B cell (primary cell): ENCODE data around the gene CRMP1. TPM values are rescaled to one million over a fixed set of nuclear protein-coding genes. Genes with fewer than 3 reads are reported as not detected.

Experiments used
- ATAC-seq: fragments of 200-7000 bp; cut with Tn5 transposase; one replicate; pipeline ENCODE4 v1.10.0; 2021; ENCODE audit warnings: low read depth, mild to moderate bottlenecking, moderate number of reproducible peaks, moderate library complexity
- CTCF ChIA-PET: fragments of 350-600 bp; sonication (Branson Sonifier 250); formaldehyde crosslinking; loops from one replicate; lab custom pipeline; 2021; ENCODE audit warnings: antibody characterized with exemption, inconsistent platforms; lab: Charles Lee
- POLR2A ChIA-PET: fragments of 350-600 bp; sonication (Branson Sonifier 250); formaldehyde crosslinking; loops from one replicate; lab custom pipeline; 2021; ENCODE audit warnings: antibody characterized with exemption; lab: Charles Lee
- DNase-seq: peaks from one replicate; pipeline ENCODE4 v3.0.0; 2013
- H2AFZ ChIP-seq: 2 replicates; pipeline ENCODE4 v1.6.1; 2012; ENCODE audit warnings: mild to moderate bottlenecking, low read depth, low read length; ENCODE audit not compliant: insufficient read depth, poor library complexity, severe bottlenecking
- H3K27ac ChIP-seq, 2 donors: 1 replicate in 1 of 2; 2 replicates in 1 of 2; pipeline ENCODE4 v1.5.1; 2012 to 2013; ENCODE audit warnings: low read length in 2 of 2, mild to moderate bottlenecking in 2 of 2, moderate library complexity in 1 of 2
- H3K27me3 ChIP-seq, 4 experiments: fragments of 200-600 bp in 1 of 4; sonication (generic) in 1 of 4; replicated peaks in 1 of 4; 1 replicate in 2 of 4; 2 replicates in 2 of 4; pipeline versions ENCODE4 v1.6.1 to v1.7.0; 2013 to 2016; ENCODE audit warnings: low read length in 3 of 4, mild to moderate bottlenecking in 2 of 4, mixed read lengths in 1 of 4, moderate library complexity in 1 of 4; ENCODE audit not compliant: insufficient read depth in 4 of 4, control insufficient read depth in 3 of 4; ENCODE audit errors: control extremely low read depth in 1 of 4
- H3K36me3 ChIP-seq, 2 experiments: replicated peaks in 1 of 2; 1 replicate in 1 of 2; 2 replicates in 1 of 2; pipeline versions ENCODE4 v1.6.1 to v1.7.1; 2013; ENCODE audit warnings: low read length in 1 of 2; ENCODE audit not compliant: insufficient read depth in 2 of 2, control insufficient read depth in 1 of 2; ENCODE audit errors: control extremely low read depth in 1 of 2, extremely low read depth in 1 of 2
- H3K4me1 ChIP-seq, 2 donors: fragments of 200-600 bp in 1 of 2; sonication (generic) in 1 of 2; 1 replicate in 1 of 2; 2 replicates in 1 of 2; pipeline versions ENCODE4 v1.5.1 to v1.6.1; 2013 to 2017; ENCODE audit warnings: low read length in 2 of 2; ENCODE audit not compliant: control insufficient read depth in 2 of 2, insufficient read depth in 2 of 2
- H3K4me2 ChIP-seq: replicated peaks from 2 replicates; pipeline ENCODE3; 2012; ENCODE audit warnings: mild to moderate bottlenecking, low read depth, low read length; ENCODE audit not compliant: poor library complexity, severe bottlenecking
- H3K4me3 ChIP-seq, 5 experiments: fragments of 200-600 bp in 1 of 5; sonication (generic) in 1 of 5; 1 replicate in 3 of 5; 2 replicates in 2 of 5; pipeline versions ENCODE4 v1.5.1 to v1.7.0; 2011 to 2016; ENCODE audit warnings: low read length in 4 of 5, mild to moderate bottlenecking in 4 of 5, low read depth in 2 of 5, control low read depth in 1 of 5, moderate library complexity in 1 of 5; ENCODE audit not compliant: insufficient read depth in 1 of 5; ENCODE audit errors: control extremely low read depth in 1 of 5, extremely low read depth in 1 of 5
- H3K79me2 ChIP-seq: fragments of 200-600 bp; sonication (generic); one replicate; pipeline ENCODE4 v1.6.0; 2016; ENCODE audit warnings: low read length; ENCODE audit not compliant: control insufficient read depth, insufficient read depth
- H3K9ac ChIP-seq: fragments of 200-600 bp; sonication (generic); 2 replicates; pipeline ENCODE4 v1.6.1; 2017; ENCODE audit warnings: mild to moderate bottlenecking, low read length, moderate library complexity
- H3K9me3 ChIP-seq, 3 donors: one replicate each; pipeline versions ENCODE4 v1.6.1 to v1.7.1; 2013; ENCODE audit warnings: low read length in 2 of 3; ENCODE audit not compliant: control insufficient read depth in 2 of 3, insufficient read depth in 1 of 3; ENCODE audit errors: control extremely low read depth in 1 of 3
- H4K20me1 ChIP-seq: 2 replicates; pipeline ENCODE4 v1.6.0; 2012; ENCODE audit warnings: mild to moderate bottlenecking, low read length; ENCODE audit not compliant: insufficient read depth, control insufficient read depth, poor library complexity, severe bottlenecking
- H3K27ac Mint-ChIP-seq: one replicate; pipeline ENCODE4 v1.8.0; 2021; ENCODE audit warnings: mixed read lengths
- H3K27me3 Mint-ChIP-seq: one replicate; pipeline ENCODE4 v1.8.0; 2021; ENCODE audit warnings: mixed read lengths
- H3K4me1 Mint-ChIP-seq: one replicate; pipeline ENCODE4 v1.8.0; 2021; ENCODE audit warnings: mixed read lengths
- H3K4me3 Mint-ChIP-seq: one replicate; pipeline ENCODE4 v1.8.0; 2021; ENCODE audit warnings: mixed read lengths
- H3K9me3 Mint-ChIP-seq: one replicate; pipeline ENCODE4 v1.8.0; 2022; ENCODE audit warnings: mixed read lengths; ENCODE audit not compliant: insufficient read depth
- EZH2 ChIP-seq: IDR thresholded peaks from 2 replicates; pipeline ENCODE4 v1.6.1; 2012; ENCODE audit warnings: borderline replicate concordance, low read depth, mild to moderate bottlenecking, moderate library complexity, low read length; ENCODE audit not compliant: insufficient read depth, poor library complexity, severe bottlenecking
- WGBS: methylation state at CpG from one replicate; pipeline ENCODE4 v1.1.5; 2013; ENCODE audit warnings: missing lambda C conversion rate; ENCODE audit not compliant: insufficient coverage; 5-methylcytosine and 5-hydroxymethylcytosine counted together
- intact Hi-C: fragments of 100-400 bp; cut with micrococcal nuclease; formaldehyde crosslinking; loops from one replicate; pipeline ENCODE4 v1.10.0; 2022
- polyA plus RNA-seq: library from polyadenylated mRNA; depleted of rRNA; stranded (reverse); fragments of >200 nt; gene quantifications from 2 replicates; pipeline ENCODE4 v1.2.3, GENCODE V29; 2012
- total RNA-seq, 2 donors: library from RNA; stranded (reverse); fragments of 120-200 nt in 1 of 2; gene quantifications; 1 replicate in 1 of 2; 2 replicates in 1 of 2; pipeline versions ENCODE4 v1.2.3 to v1.2.4, GENCODE V29; 2013 to 2022
- TF ChIP-seq, protein P1 (sequence below): fragments of 200-600 bp; IDR thresholded peaks from one replicate; pipeline ENCODE4 v1.8.0; 2022; ENCODE audit warnings: antibody characterized with exemption, mild to moderate bottlenecking

The CRMP1 gene
- total and polyA plus RNA-seq, 2 donors (not counting 1 experiment from before 2014, with no cell fraction given): 0.13 TPM; not detected in 1

DNA sequence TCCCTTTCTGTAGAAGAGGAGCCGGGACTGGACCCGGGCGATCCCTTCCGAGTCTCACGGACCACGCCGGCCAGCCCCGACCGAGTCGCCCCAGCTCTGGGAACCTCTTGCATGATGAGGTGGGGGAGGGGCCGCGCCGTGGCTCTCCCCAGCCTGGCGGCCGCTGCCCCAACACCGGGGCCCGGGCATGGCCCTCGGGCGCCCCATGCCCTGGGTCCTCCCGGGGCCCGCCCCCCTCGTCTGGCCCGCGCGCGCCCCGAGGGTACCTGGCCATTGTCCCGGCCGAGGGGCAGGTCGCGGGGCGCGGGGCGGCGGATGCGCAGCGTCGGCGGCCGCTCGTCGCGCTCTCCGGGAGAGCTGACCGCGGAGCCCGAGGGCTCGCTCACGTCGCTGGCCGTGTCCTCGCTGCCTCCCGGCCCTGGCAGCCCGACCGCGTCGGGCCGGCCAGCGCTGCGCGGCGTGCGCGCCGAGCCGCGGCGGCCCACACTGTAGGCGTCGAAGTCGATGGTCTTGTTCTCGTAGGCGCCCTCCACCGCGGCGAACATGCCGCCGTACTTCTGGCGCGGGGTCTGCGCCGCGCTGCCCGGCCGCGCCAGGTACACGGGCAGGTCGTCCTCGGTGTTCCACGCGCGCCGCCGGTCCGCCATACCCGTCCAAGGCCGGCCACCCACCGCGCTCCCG, 423 bp downstream of the CRMP1 start:
- H3K4me1 Mint-ChIP-seq: peaks cover 14% of the 10 kb centered on the region
- no peak for DNase-seq
- H3K9me3 Mint-ChIP-seq: peaks cover 2% of the 10 kb centered on the region
- WGBS: 13% methylated on average over 100 of the region's 100 CpGs
- ChIA-PET POLR2A (no interaction called here), CTCF (no interaction called here)
- Histone ChIP-seq H3K9ac (no peak overlapping the region), H3K36me3 (no peaks in the 10 kb centered on the region), H3K9me3 (peaks cover 0 to 50% (median 0%) of the 10 kb centered on the region in 3 donors), H2AFZ (no peak overlapping the region), H3K79me2 (no peaks in the 10 kb centered on the region), H3K4me1 (peaks cover 15 to 23% of the 10 kb centered on the region in 2 donors), H3K4me3 (no peak overlapping the region), H3K27me3 (peaks cover 0 to 60% (median 34%) of the 10 kb centered on the region in 4 experiments), H4K20me1 (no peaks in the 10 kb centered on the region), H3K27ac (no peak overlapping the region), H3K4me2 (no peak overlapping the region)
- peaks cover 59% of the 10 kb centered on the region for H3K27me3 Mint-ChIP-seq
- TF ChIP-seq, protein P1, sequence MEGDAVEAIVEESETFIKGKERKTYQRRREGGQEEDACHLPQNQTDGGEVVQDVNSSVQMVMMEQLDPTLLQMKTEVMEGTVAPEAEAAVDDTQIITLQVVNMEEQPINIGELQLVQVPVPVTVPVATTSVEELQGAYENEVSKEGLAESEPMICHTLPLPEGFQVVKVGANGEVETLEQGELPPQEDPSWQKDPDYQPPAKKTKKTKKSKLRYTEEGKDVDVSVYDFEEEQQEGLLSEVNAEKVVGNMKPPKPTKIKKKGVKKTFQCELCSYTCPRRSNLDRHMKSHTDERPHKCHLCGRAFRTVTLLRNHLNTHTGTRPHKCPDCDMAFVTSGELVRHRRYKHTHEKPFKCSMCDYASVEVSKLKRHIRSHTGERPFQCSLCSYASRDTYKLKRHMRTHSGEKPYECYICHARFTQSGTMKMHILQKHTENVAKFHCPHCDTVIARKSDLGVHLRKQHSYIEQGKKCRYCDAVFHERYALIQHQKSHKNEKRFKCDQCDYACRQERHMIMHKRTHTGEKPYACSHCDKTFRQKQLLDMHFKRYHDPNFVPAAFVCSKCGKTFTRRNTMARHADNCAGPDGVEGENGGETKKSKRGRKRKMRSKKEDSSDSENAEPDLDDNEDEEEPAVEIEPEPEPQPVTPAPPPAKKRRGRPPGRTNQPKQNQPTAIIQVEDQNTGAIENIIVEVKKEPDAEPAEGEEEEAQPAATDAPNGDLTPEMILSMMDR: no peak
- ATAC-seq: no peak
- H3K4me3 Mint-ChIP-seq: no peak overlapping the region
- no peak overlapping the region for H3K27ac Mint-ChIP-seq
- intact Hi-C loops: no loop called here

DNA sequence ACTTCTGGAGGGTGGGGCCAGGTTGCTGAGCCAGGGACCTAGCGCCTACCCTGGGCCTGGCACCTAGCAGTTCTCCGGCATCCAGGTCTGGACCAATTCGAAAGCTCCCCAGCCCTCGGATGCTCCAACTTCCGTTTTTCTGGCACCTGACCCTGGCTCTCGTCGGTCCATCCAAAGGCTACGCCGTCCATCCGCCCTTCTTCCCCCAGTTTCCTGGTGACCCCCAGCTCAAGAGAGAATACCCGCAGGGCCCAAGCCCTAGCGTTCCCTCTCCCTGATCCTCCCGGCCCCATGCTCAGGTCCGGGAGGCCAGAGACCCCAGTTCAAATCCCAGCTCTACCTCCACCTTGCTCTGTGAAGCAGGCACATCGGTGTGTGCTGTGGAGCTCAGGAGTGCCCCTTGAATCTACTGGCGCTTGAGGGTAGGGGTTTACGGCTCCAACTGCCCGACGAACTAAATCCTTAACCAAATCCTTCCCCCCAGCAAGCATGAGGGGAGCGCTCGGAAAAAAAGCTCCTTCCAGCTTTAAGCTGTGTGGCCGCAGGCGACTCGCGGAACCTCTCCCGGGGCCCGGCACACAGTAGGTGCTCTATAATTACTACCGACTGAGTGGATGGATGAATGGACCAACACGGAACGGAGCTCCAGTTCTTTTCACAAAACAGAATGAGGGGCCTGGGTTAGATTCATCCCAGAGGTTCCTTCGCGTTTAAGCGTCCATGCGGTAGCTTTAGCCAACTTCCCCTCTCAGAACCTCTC, 1.1 kb downstream of the CRMP1 start:
- Histone ChIP-seq H3K4me1 (peaks cover 19 to 28% of the 10 kb centered on the region in 2 donors), H3K9me3 (peaks cover 0 to 50% (median 0%) of the 10 kb centered on the region in 3 donors), H3K79me2 (no peaks in the 10 kb centered on the region), H2AFZ (no peak overlapping the region), H3K27ac (no peak overlapping the region), H4K20me1 (no peaks in the 10 kb centered on the region), H3K36me3 (no peaks in the 10 kb centered on the region), H3K4me3 (no peak overlapping the region), H3K27me3 (peaks cover 0 to 67% (median 35%) of the 10 kb centered on the region in 4 experiments), H3K9ac (no peak overlapping the region), H3K4me2 (no peak overlapping the region)
- H3K4me1 Mint-ChIP-seq: peaks cover 16% of the 10 kb centered on the region
- DNase-seq (no peak), ATAC-seq (no peak)
- H3K9me3 Mint-ChIP-seq: no peaks in the 10 kb centered on the region
- H3K27ac Mint-ChIP-seq: no peak overlapping the region
- H3K27me3 Mint-ChIP-seq: peaks cover 54% of the 10 kb centered on the region
- intact Hi-C loops: no loop called here
- CTCF ChIA-PET: no interaction called here
- no peak for TF ChIP-seq EZH2
- TF ChIP-seq, protein P1: no peak
- POLR2A ChIA-PET: no interaction called here
- 18% methylated on average over 16 of the region's 34 CpGs for WGBS
- H3K4me3 Mint-ChIP-seq: no peak overlapping the region
